ENCODE results near the gene LRRC25.

LRRC25 gene

GRCh38 chr19:18435842-18436670, 38.6 kb upstream of the LRRC25 start:
- no peak for DNase-seq

- DNase-seq: no peak
Observed at GRCh38 chr19:18435178-18435841, 37.9 kb upstream of the LRRC25 start.

GRCh38 chr19:18434411-18435175, 37.2 kb upstream of the LRRC25 start:
- no peak for DNase-seq

- DNase-seq: no peak
Observed at GRCh38 chr19:18433735-18434398, 36.4 kb upstream of the LRRC25 start.

- peak; percentile 34 for DNase-seq
Observed at GRCh38 chr19:18433015-18433691, 35.7 kb upstream of the LRRC25 start.

GRCh38 chr19:18432275-18433014, 35.0 kb upstream of the LRRC25 start:
- no peak for DNase-seq

GRCh38 chr19:18431351-18432197, 34.2 kb upstream of the LRRC25 start:
- no peak for DNase-seq

GRCh38 chr19:18430417-18431144, 33.2 kb upstream of the LRRC25 start:
- no peak for DNase-seq

- no peak for DNase-seq
Observed at GRCh38 chr19:18429717-18430416, 32.4 kb upstream of the LRRC25 start.

GRCh38 chr19:18428787-18429674, 31.6 kb upstream of the LRRC25 start:
- DNase-seq: peak; percentile 81

- no peak for DNase-seq
Observed at GRCh38 chr19:18428173-18428786, 30.9 kb upstream of the LRRC25 start.

- no peak for DNase-seq
Observed at GRCh38 chr19:18427743-18428113, 30.3 kb upstream of the LRRC25 start.

- no peak for DNase-seq
Observed at GRCh38 chr19:18427080-18427742, 29.8 kb upstream of the LRRC25 start.

- no peak for DNase-seq
Observed at GRCh38 chr19:18426416-18426767, 29.0 kb upstream of the LRRC25 start.

GRCh38 chr19:18425515-18426415, 28.3 kb upstream of the LRRC25 start:
- no peak for DNase-seq

GRCh38 chr19:18424890-18425514, 27.6 kb upstream of the LRRC25 start:
- DNase-seq: no peak

Data from NCI-H1092 (cell line).